SK-N-SH (cell line): ENCODE results near the gene SLC6A13. TPM values are rescaled to one million over a fixed set of nuclear protein-coding genes. Genes with fewer than 3 reads are reported as not detected.

Experiments
- CTCF ChIA-PET: fragments of 300-600, 350-600 bp; formaldehyde crosslinking; extraction: SDS; loops from one replicate; lab custom pipeline; 2021; lab: Yijun Ruan, JAX
- POLR2A ChIA-PET: fragments of 350-600 bp; sonication (Branson Sonifier 250); formaldehyde crosslinking; extraction: SDS; loops from one replicate; lab custom pipeline; 2020; ENCODE audit warnings: antibody characterized with exemption, inconsistent platforms; lab: Yijun Ruan, JAX
- DNase-seq: peaks from one replicate; pipeline ENCODE4 v3.0.0; 2012
- H2AFZ ChIP-seq: fragments of 200-600 bp; sonication (generic); 2 replicates; pipeline ENCODE4 v1.8.1; 2016; ENCODE audit warnings: antibody characterized with exemption, mild to moderate bottlenecking, low read depth
- H3F3A ChIP-seq: fragments of 200-600 bp; sonication (generic); replicated peaks from 2 replicates; pipeline ENCODE3; 2016; ENCODE audit warnings: antibody characterized with exemption, mild to moderate bottlenecking; ENCODE audit not compliant: insufficient read depth
- H3K27ac ChIP-seq, 2 experiments: fragments of 200-500 bp in 1 of 2; fragments of 200-600 bp in 1 of 2; sonication (Bioruptor generic) in 1 of 2; sonication (generic), shearing (Covaris generic) in 1 of 2; 2 replicates each; pipeline versions ENCODE4 v1.5.1 to v1.6.1; 2014 to 2016; ENCODE audit warnings: low read depth in 2 of 2, inconsistent platforms in 1 of 2, low read length in 1 of 2, mild to moderate bottlenecking in 1 of 2, mixed read lengths in 1 of 2
- H3K27me3 ChIP-seq: fragments of 200-600 bp; sonication (generic), shearing (Covaris generic); 2 replicates; pipeline ENCODE4 v1.6.1; 2016; ENCODE audit warnings: mixed run types; ENCODE audit not compliant: insufficient read depth
- H3K36me3 ChIP-seq, 2 experiments: fragments of 200-500 bp in 1 of 2; fragments of 200-600 bp in 1 of 2; sonication (Bioruptor generic) in 1 of 2; sonication (generic) in 1 of 2; replicated peaks in 1 of 2; 2 replicates each; pipeline versions ENCODE3 to v1.5.1; 2014 to 2016; ENCODE audit warnings: low read length in 1 of 2, mild to moderate bottlenecking in 1 of 2; ENCODE audit not compliant: insufficient read depth in 2 of 2, control insufficient read depth in 1 of 2
- H3K4me1 ChIP-seq, 2 experiments: fragments of 200-500 bp in 1 of 2; fragments of 200-600 bp in 1 of 2; sonication (Bioruptor generic) in 1 of 2; sonication (generic), shearing (Covaris generic) in 1 of 2; 2 replicates each; pipeline versions ENCODE4 v1.5.1 to v1.6.1; 2014 to 2016; ENCODE audit warnings: low read depth in 1 of 2, low read length in 1 of 2, mixed run types in 1 of 2; ENCODE audit not compliant: insufficient read depth in 2 of 2, control insufficient read depth in 1 of 2
- H3K4me2 ChIP-seq: fragments of 200-600 bp; sonication (generic), shearing (Covaris generic); 2 replicates; pipeline ENCODE4 v1.6.1; 2017; ENCODE audit warnings: mixed run types
- H3K4me3 ChIP-seq, 2 experiments: fragments of 200-500 bp in 1 of 2; fragments of 200-600 bp in 1 of 2; sonication (Bioruptor generic) in 1 of 2; sonication (generic), shearing (Covaris generic) in 1 of 2; 2 replicates each; pipeline versions ENCODE4 v1.5.1 to v1.8.1; 2014 to 2016; ENCODE audit warnings: low read depth in 2 of 2, inconsistent platforms in 1 of 2, low read length in 1 of 2, mild to moderate bottlenecking in 1 of 2, mixed read lengths in 1 of 2, moderate library complexity in 1 of 2
- H3K79me2 ChIP-seq: fragments of 200-600 bp; sonication (generic); 2 replicates; pipeline ENCODE4 v1.8.1; 2017; ENCODE audit warnings: mild to moderate bottlenecking; ENCODE audit not compliant: insufficient read depth
- H3K9ac ChIP-seq: fragments of 200-600 bp; sonication (generic); 2 replicates; pipeline ENCODE4 v1.6.1; 2017; ENCODE audit warnings: mixed run types
- H3K9me2 ChIP-seq: fragments of 200-600 bp; sonication (generic); 2 replicates; pipeline ENCODE4 v1.6.1; 2017; ENCODE audit warnings: mixed run types
- H3K9me3 ChIP-seq: fragments of 200-600 bp; sonication (generic); 2 replicates; pipeline ENCODE4 v1.6.1; 2017; ENCODE audit warnings: mixed run types, mild to moderate bottlenecking, moderate library complexity
- H4K20me1 ChIP-seq: fragments of 200-600 bp; sonication (generic); 2 replicates; pipeline ENCODE4 v1.6.1; 2017; ENCODE audit warnings: mild to moderate bottlenecking, mixed run types; ENCODE audit not compliant: insufficient read depth
- EZH2phosphoT487 ChIP-seq: fragments of 200-600 bp; sonication (generic); IDR thresholded peaks from 2 replicates; pipeline ENCODE4 v1.6.1; 2017; ENCODE audit warnings: low read depth, mixed run types, mild to moderate bottlenecking, antibody characterized with exemption, moderate library complexity, borderline replicate concordance
- FOSL2 ChIP-seq: IDR thresholded peaks from 2 replicates; pipeline ENCODE4 v1.4.0; 2012; ENCODE audit warnings: low read depth, mild to moderate bottlenecking, moderate library complexity, borderline replicate concordance
- JUND ChIP-seq: IDR thresholded peaks from 2 replicates; pipeline ENCODE4 v1.4.0; 2012
- NFIC ChIP-seq: IDR thresholded peaks from 2 replicates; pipeline ENCODE4 v1.4.0; 2012; ENCODE audit warnings: borderline replicate concordance
- NRF1 ChIP-seq: IDR thresholded peaks from 2 replicates; pipeline ENCODE4 v1.6.1; 2012; ENCODE audit warnings: low read depth, mild to moderate bottlenecking, low read length
- POLR2AphosphoS5 ChIP-seq: IDR thresholded peaks from 2 replicates; pipeline ENCODE4 v1.6.1; 2012; ENCODE audit warnings: low read depth, low read length
- RFX5 ChIP-seq: IDR thresholded peaks from 2 replicates; pipeline ENCODE4 v1.6.1; 2012; ENCODE audit warnings: mild to moderate bottlenecking, improper control_type of control experiment, low read length
- RXRA ChIP-seq: IDR thresholded peaks from 2 replicates; pipeline ENCODE4 v1.4.0; 2012; ENCODE audit warnings: low read depth, mild to moderate bottlenecking, borderline replicate concordance
- SMC3 ChIP-seq: IDR thresholded peaks from 2 replicates; pipeline ENCODE4 v1.6.1; 2012; ENCODE audit warnings: low read depth, low read length, improper control_type of control experiment
- TAF1 ChIP-seq: IDR thresholded peaks from 2 replicates; pipeline ENCODE4 v1.6.1; 2012; ENCODE audit warnings: low read depth, mild to moderate bottlenecking, low read length, moderate library complexity, borderline replicate concordance
- TEAD4 ChIP-seq: IDR thresholded peaks from 2 replicates; pipeline ENCODE4 v1.4.0; 2012; ENCODE audit warnings: mild to moderate bottlenecking, borderline replicate concordance; ENCODE audit not compliant: insufficient read depth
- WGBS: methylation state at CpG from one replicate; pipeline ENCODE4 v1.1.6; 2017; ENCODE audit warnings: low lambda C conversion rate; 5-methylcytosine and 5-hydroxymethylcytosine counted together
- polyA plus RNA-seq, 3 experiments: library from polyadenylated mRNA; depleted of rRNA; stranded (reverse); fragments of >200 nt; gene quantifications; 2 replicates each; pipeline ENCODE4 v1.2.3, GENCODE V29; 2012
- TF ChIP-seq, protein P1 (sequence below): IDR thresholded peaks from 2 replicates; pipeline ENCODE4 v1.4.0; 2012; ENCODE audit warnings: low read depth, borderline replicate concordance
- TF ChIP-seq, protein P2 (sequence below): IDR thresholded peaks from 2 replicates; pipeline ENCODE4 v1.6.1; 2012; ENCODE audit warnings: mild to moderate bottlenecking, low read depth, low read length, moderate library complexity

Gene SLC6A13
- polyA plus RNA-seq, 1 of the 3 experiments (the other 2 are of a cell fraction), result 0.05 TPM

DNA sequence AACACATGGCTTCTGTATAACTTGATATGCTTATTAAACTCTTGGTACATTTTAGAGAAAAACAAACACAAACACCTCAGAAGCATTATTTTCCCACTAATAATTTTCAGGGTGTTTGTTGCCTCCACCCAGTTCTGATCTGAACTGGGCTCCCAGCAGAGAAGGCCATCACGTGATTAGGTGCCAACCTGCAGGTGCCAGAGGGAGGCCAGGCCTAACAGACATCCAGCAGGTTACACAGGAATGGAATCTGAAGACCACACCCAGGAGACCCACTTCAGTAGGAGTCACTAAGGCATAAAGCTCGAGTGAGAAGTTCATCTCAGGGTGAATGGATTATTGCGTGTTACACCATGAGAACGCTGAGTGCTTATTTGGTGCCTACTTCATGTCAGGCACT lies 57.6 kb downstream of the SLC6A13 start:
- no peaks in the 10 kb centered on the region for H3K79me2 ChIP-seq
- H3K4me1 ChIP-seq, result peaks cover 0 to 6% of the 10 kb centered on the region in 2 experiments; a peak in 1 of 4 replicates
- H3K9me2 ChIP-seq, result no peaks in the 10 kb centered on the region
- POLR2A ChIA-PET, result no interaction called here
- no peak overlapping the region for H2AFZ ChIP-seq
- no peaks in the 10 kb centered on the region for H3F3A ChIP-seq
- H3K27ac ChIP-seq, result no peak overlapping the region
- H3K36me3 ChIP-seq, result no peaks in the 10 kb centered on the region
- H4K20me1 ChIP-seq, result no peaks in the 10 kb centered on the region
- H3K27me3 ChIP-seq, result peaks cover 28% of the 10 kb centered on the region; the same call in 1 of the 2 replicates
- no peaks in the 10 kb centered on the region for H3K9me3 ChIP-seq
- DNase-seq, result no peak
- TF ChIP-seq EZH2phosphoT487, result no peak
- no peak for TF ChIP-seq FOSL2
- no peak for TF ChIP-seq RFX5
- no peak for TF ChIP-seq TAF1
- TF ChIP-seq, protein P1, sequence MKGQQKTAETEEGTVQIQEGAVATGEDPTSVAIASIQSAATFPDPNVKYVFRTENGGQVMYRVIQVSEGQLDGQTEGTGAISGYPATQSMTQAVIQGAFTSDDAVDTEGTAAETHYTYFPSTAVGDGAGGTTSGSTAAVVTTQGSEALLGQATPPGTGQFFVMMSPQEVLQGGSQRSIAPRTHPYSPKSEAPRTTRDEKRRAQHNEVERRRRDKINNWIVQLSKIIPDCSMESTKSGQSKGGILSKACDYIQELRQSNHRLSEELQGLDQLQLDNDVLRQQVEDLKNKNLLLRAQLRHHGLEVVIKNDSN, result no peak
- TF ChIP-seq JUND, result no peak
- TF ChIP-seq TEAD4, result no peak
- no peak for TF ChIP-seq SMC3
- no peak for TF ChIP-seq RXRA
- no peak for TF ChIP-seq NFIC
- no peak for TF ChIP-seq POLR2AphosphoS5
- H3K4me2 ChIP-seq, result no peak overlapping the region
- WGBS, result 66% methylated on average over 4 of the region's 4 CpGs
- CTCF ChIA-PET, result no interaction called here
- H3K4me3 ChIP-seq, result no peak overlapping the region
- H3K9ac ChIP-seq, result no peak overlapping the region

GRCh38 chr12:204261-204678 lies 58.4 kb downstream of the SLC6A13 start:
- H2AFZ ChIP-seq, result no peak overlapping the region
- WGBS, result 85% methylated on average over 9 of the region's 11 CpGs
- no peak overlapping the region for H3K27ac ChIP-seq
- no peaks in the 10 kb centered on the region for H3K36me3 ChIP-seq
- ChIA-PET CTCF (interaction anchor here (1.1 to 6.9 kb wide), 7 partner anchors 9 to 83 kb away, joined by 3 to 43 read pairs (median 5); no protein-coding TSS in a partner anchor), POLR2A (no interaction called here)
- peaks cover 0 to 11% of the 10 kb centered on the region in 2 experiments; a peak in 2 of 4 replicates for H3K4me1 ChIP-seq
- no peaks in the 10 kb centered on the region for H3K9me3 ChIP-seq
- no peaks in the 10 kb centered on the region for H4K20me1 ChIP-seq
- H3K27me3 ChIP-seq, result peaks cover 28% of the 10 kb centered on the region; the same call in 1 of the 2 replicates
- no peak overlapping the region for H3K4me3 ChIP-seq
- TF ChIP-seq, protein P2, sequence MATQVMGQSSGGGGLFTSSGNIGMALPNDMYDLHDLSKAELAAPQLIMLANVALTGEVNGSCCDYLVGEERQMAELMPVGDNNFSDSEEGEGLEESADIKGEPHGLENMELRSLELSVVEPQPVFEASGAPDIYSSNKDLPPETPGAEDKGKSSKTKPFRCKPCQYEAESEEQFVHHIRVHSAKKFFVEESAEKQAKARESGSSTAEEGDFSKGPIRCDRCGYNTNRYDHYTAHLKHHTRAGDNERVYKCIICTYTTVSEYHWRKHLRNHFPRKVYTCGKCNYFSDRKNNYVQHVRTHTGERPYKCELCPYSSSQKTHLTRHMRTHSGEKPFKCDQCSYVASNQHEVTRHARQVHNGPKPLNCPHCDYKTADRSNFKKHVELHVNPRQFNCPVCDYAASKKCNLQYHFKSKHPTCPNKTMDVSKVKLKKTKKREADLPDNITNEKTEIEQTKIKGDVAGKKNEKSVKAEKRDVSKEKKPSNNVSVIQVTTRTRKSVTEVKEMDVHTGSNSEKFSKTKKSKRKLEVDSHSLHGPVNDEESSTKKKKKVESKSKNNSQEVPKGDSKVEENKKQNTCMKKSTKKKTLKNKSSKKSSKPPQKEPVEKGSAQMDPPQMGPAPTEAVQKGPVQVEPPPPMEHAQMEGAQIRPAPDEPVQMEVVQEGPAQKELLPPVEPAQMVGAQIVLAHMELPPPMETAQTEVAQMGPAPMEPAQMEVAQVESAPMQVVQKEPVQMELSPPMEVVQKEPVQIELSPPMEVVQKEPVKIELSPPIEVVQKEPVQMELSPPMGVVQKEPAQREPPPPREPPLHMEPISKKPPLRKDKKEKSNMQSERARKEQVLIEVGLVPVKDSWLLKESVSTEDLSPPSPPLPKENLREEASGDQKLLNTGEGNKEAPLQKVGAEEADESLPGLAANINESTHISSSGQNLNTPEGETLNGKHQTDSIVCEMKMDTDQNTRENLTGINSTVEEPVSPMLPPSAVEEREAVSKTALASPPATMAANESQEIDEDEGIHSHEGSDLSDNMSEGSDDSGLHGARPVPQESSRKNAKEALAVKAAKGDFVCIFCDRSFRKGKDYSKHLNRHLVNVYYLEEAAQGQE, result no peak
- no peak for TF ChIP-seq NRF1
- peak overlapping the region; percentile 78; the same call in 1 of the 2 replicates for H3K4me2 ChIP-seq
- H3K79me2 ChIP-seq, result no peaks in the 10 kb centered on the region
- H3F3A ChIP-seq, result peaks cover 5% of the 10 kb centered on the region
- H3K9ac ChIP-seq, result no peak overlapping the region
- no peaks in the 10 kb centered on the region for H3K9me2 ChIP-seq
- DNase-seq, result no peak
